GM20431 (cell line): ENCODE results near the gene SLC6A14.

ENCODE experiments used
- in situ Hi-C: fragments of 300-500 bp; cut with MseI, MboI; formaldehyde crosslinking; loops from one replicate; pipeline ENCODE4 v1.15.0; 2020; ENCODE audit warnings: low sequenced_read_pairs; ENCODE audit not compliant: unreplicated experiment

The SLC6A14 gene, protein sequence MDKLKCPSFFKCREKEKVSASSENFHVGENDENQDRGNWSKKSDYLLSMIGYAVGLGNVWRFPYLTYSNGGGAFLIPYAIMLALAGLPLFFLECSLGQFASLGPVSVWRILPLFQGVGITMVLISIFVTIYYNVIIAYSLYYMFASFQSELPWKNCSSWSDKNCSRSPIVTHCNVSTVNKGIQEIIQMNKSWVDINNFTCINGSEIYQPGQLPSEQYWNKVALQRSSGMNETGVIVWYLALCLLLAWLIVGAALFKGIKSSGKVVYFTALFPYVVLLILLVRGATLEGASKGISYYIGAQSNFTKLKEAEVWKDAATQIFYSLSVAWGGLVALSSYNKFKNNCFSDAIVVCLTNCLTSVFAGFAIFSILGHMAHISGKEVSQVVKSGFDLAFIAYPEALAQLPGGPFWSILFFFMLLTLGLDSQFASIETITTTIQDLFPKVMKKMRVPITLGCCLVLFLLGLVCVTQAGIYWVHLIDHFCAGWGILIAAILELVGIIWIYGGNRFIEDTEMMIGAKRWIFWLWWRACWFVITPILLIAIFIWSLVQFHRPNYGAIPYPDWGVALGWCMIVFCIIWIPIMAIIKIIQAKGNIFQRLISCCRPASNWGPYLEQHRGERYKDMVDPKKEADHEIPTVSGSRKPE

GRCh38 chrX:116436358-116436816 is at the start of gene SLC6A14:
Gene SLC6A14, plus strand, starts transcription at chrX:116436606. Its CDS starts 104 bp downstream, at chrX:116436710.
- in situ Hi-C loops = no loop called here

DNA sequence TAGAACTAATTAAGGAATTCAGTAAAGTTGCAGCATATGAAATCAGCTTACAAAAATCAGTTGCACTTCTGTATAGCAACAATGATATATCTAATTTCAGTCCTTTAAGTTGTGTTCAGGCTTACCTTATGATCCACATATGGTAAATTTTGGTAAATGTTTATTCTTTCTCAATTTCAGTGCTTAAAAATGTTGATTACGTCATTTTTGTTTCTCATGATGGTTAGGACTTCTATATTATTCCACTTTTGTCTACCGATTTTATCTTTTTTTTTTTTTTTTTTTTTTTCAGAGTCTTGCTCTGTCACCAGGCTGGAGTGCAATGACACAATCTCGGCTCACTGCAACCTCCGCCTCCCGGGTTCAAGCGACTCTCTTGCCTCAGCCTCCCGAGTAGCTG is 40.7 kb upstream of the SLC6A14 start:
- in situ Hi-C loops = no loop called here

DNA sequence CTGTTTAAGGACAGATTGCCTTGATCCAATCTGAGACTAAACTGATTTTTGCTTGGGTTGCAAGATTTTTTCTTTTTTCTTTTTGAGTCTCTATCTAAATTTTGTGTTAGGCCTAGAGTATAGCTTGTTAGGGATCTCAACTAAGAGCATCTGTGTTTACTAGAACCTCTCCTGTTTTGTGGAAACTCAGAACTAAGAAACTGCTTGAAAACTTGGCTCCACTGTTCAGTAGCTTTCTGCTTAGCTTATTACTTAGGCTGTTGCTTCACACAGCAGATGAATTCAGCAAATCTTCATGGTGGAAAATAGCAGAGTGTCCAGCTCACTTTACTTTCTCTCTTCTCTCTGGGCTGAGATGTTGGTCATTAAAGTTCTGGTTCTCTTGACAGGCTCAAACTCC is 36.7 kb upstream of the SLC6A14 start:
- in situ Hi-C loops = no loop called here

- in situ Hi-C loops = no loop called here
Observed at GRCh38 chrX:116409219-116409618, 27.2 kb upstream of the SLC6A14 start.

- in situ Hi-C loops = no loop called here
Observed at GRCh38 chrX:116413273-116413672, 23.1 kb upstream of the SLC6A14 start.

DNA sequence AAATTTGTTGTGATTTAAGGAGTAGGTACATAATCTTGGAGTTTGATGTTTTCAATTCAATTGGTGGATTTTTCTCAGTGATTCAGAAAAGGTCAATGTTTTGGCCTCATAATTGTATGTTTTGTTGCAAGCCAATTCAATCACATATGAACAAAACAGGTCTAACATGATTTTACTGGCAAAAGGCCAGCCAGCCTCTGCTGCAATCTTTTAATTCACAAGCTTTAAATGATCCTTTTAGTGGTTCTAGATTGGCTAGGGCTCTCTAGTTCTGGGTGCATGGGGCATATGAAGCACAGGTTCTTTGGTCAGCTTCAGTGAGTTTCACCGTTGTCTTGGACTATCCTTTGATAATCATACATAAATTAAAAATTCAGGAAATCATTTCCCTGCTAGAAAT is 19.2 kb upstream of the SLC6A14 start:
- in situ Hi-C loops = no loop called here

GRCh38 chrX:116417968-116418367 is 18.4 kb upstream of the SLC6A14 start:
- in situ Hi-C loops = no loop called here

GRCh38 chrX:116427978-116428377 is 8.4 kb upstream of the SLC6A14 start:
- in situ Hi-C loops = no loop called here

DNA sequence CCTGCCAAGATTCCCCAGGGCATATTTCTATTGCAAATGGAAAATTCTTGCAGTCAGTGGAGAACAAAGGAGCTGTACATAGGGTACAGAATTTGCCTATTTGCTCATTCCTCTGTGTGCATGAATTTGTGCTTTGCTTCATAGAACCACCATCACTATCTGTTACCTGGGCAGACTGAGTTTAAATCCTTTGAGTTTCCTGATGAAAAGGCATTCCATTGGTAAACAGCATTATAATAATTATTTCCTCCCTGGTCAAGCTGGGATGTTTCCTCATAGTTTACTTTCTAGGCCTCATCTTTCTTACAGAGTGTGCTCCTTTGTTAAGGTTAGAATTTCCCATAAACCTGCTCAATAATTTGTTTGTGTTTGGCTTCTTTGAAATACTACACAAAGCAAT is 809 bp upstream of the SLC6A14 start:
- in situ Hi-C loops = no loop called here

DNA sequence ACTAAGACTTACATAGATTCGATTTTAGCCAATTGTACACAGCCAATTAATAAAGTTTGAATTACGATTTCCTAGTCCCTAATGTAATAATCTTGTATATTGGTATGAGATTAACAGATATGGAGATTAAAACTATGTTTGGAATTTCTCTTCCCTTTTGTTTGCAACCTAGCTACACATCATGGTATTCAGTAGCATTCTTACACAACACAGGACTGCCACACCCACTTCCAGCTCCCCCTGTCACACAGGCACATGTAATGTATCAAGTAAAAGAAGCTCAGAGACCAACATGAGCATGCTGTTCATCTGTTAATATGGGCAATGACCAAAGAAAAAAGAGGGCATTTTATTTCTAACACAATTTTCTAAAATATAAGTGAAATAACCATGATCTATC is 12.8 kb downstream of the SLC6A14 start:
- in situ Hi-C loops = no loop called here

DNA sequence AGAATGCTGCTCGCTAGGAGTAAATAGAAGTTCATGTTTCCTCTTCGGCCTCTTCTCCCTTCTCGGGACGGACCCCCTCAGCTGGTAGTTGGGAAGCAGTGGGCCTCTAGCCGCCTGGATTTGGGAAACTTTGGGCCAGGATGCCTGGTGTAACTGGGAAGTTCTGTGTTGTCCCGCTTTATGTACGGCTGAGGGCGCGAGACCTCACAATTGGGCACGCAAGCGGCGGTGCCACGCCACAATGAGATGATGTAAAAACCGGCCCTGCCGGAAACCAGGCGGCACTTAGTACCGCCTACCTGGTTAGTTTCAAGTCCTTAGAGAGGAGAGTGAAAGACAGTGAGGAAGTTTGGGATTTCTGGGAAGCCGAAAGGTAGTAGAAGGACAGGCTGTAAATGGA is 26.4 kb downstream of the SLC6A14 start, which contains the start of gene CT83:
Gene CT83 (minus strand): TSS at position 155 of the 400 bp plus-strand sequence. CDS start 120 bp downstream, at position 35.
- in situ Hi-C loops = no loop called here

DNA sequence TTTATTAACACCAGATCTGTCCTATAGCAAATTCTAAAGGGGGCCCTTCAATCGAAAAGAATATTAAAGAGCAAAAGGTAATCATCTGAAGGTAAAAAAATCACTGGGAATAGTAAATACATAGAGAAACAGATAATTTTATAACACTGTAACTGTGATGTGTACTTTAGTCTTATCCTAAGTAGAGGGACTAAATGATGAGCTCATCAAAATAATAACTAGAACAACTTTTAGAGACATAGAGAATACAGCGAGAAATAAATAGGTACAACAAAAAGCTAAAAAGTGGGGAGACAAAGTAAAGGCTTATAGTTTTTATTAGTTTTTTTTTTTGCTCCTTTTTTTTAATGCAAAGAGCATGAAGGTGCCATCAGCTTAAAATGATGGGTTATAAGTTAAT is 43.7 kb downstream of the SLC6A14 start:
- in situ Hi-C loops = no loop called here

GRCh38 chrX:116490104-116490503 is 53.7 kb downstream of the SLC6A14 start:
- in situ Hi-C loops = no loop called here

DNA sequence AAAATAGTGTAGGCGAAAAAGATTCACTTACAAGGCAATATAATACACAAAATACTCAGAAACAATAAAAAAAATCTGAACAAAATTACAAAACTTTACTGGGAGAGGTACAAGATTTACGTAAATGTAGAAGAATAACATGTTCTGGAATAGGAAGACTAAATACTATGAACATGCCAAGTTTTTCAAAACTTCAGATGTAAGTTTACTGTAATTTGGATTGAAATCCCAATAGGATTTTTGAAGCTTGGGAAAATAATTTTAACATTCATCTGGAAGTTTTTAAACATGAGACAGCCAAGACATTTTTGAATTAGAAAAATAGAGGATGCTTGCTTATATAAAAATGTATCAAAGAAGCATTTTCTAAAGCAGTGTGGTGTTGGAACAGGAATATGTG is 56.9 kb downstream of the SLC6A14 start:
- in situ Hi-C loops = no loop called here

DNA sequence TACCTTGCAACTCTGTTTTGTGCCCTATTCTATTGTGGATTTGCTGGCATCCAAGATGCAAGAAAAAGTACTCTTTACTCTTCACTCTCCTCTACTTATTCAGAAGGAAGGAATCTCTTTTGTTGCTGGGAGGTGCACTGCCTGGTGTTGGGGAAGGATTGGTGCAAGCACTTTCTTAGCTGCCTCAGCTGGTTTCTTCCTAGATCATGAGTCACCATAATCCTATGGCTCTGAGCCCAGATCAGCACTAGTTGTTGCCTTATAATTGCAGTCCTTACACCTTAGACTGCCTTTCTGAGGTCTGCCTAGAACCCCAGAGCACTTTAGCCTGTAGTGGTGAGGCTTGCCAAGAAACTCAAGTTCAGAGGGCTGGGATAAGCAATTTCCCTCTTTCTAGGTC is 63.4 kb downstream of the SLC6A14 start:
- in situ Hi-C loops = no loop called here
